HL-60 (cell line): ENCODE results near the gene ZMYND10.

Experiments
- GABPA ChIP-seq: IDR thresholded peaks from 2 replicates; pipeline ENCODE4 v1.6.1; 2012; ENCODE audit warnings: low read depth
- TF ChIP-seq, protein P1 (sequence below): IDR thresholded peaks from one replicate; pipeline ENCODE4 v1.5.1; 2011; ENCODE audit warnings: low read length, control low read depth, inconsistent platforms; ENCODE audit not compliant: insufficient read depth

DNA sequence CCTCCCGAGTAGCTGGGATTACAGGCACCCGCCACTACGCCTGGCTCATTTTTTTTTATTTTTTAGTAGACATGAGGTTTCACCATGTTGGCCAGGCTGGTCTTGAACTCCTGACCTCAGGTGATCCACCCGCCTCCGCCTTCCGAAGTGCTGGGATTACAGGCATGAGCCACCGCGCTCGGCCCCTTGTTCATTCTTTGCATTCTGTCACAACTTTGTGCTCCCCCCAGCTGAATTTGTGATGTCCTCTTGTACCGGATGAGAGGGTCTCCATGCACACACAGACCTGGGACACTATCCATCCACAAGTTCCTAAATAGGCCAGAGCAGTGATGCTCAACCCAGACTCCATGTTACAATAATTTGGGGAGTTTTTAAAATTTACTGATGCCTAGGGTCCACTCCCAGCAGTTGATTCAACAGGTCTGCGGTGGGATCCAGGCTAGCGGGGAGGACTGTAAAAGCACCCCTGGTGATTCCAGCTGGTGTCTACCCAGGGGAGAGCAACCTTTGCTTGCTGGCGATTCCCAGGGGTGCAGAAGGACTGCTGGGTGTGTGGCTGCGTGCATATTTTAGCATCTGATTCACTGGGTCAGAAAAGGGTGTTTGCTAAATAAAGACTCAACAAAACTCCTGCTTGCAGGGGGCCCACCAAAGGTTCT, 5.9 kb downstream of the ZMYND10 start:
- TF ChIP-seq, protein P1, sequence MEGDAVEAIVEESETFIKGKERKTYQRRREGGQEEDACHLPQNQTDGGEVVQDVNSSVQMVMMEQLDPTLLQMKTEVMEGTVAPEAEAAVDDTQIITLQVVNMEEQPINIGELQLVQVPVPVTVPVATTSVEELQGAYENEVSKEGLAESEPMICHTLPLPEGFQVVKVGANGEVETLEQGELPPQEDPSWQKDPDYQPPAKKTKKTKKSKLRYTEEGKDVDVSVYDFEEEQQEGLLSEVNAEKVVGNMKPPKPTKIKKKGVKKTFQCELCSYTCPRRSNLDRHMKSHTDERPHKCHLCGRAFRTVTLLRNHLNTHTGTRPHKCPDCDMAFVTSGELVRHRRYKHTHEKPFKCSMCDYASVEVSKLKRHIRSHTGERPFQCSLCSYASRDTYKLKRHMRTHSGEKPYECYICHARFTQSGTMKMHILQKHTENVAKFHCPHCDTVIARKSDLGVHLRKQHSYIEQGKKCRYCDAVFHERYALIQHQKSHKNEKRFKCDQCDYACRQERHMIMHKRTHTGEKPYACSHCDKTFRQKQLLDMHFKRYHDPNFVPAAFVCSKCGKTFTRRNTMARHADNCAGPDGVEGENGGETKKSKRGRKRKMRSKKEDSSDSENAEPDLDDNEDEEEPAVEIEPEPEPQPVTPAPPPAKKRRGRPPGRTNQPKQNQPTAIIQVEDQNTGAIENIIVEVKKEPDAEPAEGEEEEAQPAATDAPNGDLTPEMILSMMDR, result no peak
- no peak for TF ChIP-seq GABPA
